HCT116 (cell line): ENCODE results near the gene SCAND1. TPM values are rescaled to one million over a fixed set of nuclear protein-coding genes. Genes with fewer than 3 reads are reported as not detected.
A peak's percentile ranks its signal among the peaks of the same experiment; 100 is the strongest.

Experiments
- ATAC-seq: fragments of 200-7000 bp; cut with Tn5 transposase; 2 replicates; pipeline ENCODE4 v1.9.1; 2020; ENCODE audit warnings: mild to moderate bottlenecking, moderate library complexity
- BruUV-seq: library from RNA; stranded (reverse); fragments of 400-500 nt; replicated peaks from 2 replicates; lab custom pipeline; 2021; lab: Mats Ljungman, UMichigan
- CTCF ChIA-PET: fragments of 300-600 bp; sonication (Branson Sonifier 250); formaldehyde crosslinking; loops from one replicate; lab custom pipeline; 2021; ENCODE audit warnings: antibody characterized with exemption; lab: Charles Lee
- POLR2A ChIA-PET: fragments of 300-600, 350-600 bp; sonication (Branson Sonifier 250); formaldehyde crosslinking; loops from one replicate; lab custom pipeline; 2021; ENCODE audit warnings: antibody characterized with exemption; lab: Charles Lee
- RAD21 ChIA-PET, 2 experiments: fragments of 300-600 bp; sonication (Branson Sonifier 250); formaldehyde crosslinking; loops; one replicate each; lab custom pipeline; 2023; ENCODE audit warnings: low total read pairs in 2 of 2; ENCODE audit not compliant: uncharacterized antibody in 2 of 2, unreplicated experiment in 2 of 2, low non-redundant PET in 1 of 2; lab: Charles Lee
- DNase-seq: peaks from one replicate; pipeline ENCODE4 v3.0.0-alpha.2; 2010; ENCODE audit warnings: low read depth, low spot score
- H2AFZ ChIP-seq: fragments of 200-600 bp; shearing (Covaris generic), sonication (generic); 2 replicates; pipeline ENCODE4 v1.6.1; 2017; ENCODE audit warnings: low read depth, mixed run types, mixed read lengths, antibody characterized with exemption, low read length; ENCODE audit not compliant: poor library complexity, severe bottlenecking
- H3K27ac ChIP-seq: 2 replicates; pipeline ENCODE4 v1.5.1; 2012; ENCODE audit warnings: low read depth, low read length
- H3K27me3 ChIP-seq: fragments of 200-600 bp; sonication (generic); 2 replicates; pipeline ENCODE4 v1.6.1; 2016; ENCODE audit warnings: mixed run types, low read length, mixed read lengths; ENCODE audit not compliant: insufficient read depth
- H3K36me3 ChIP-seq, 2 experiments: fragments of 200-500 bp in 1 of 2; fragments of 200-600 bp in 1 of 2; sonication (Bioruptor generic) in 1 of 2; sonication (generic) in 1 of 2; 2 replicates each; pipeline versions ENCODE4 v1.5.1 to v1.6.1; 2014 to 2016; ENCODE audit warnings: low read length in 2 of 2, inconsistent platforms in 1 of 2, mixed read lengths in 1 of 2, mixed run types in 1 of 2; ENCODE audit not compliant: insufficient read depth in 2 of 2, control insufficient read depth in 1 of 2
- H3K4me1 ChIP-seq, 2 experiments: fragments of 200-600 bp in 1 of 2; sonication (generic) in 1 of 2; 2 replicates each; pipeline versions ENCODE4 v1.5.1 to v1.6.1; 2012 to 2017; ENCODE audit warnings: low read length in 2 of 2, inconsistent platforms in 1 of 2, mild to moderate bottlenecking in 1 of 2, mixed read lengths in 1 of 2, mixed run types in 1 of 2, moderate library complexity in 1 of 2; ENCODE audit not compliant: insufficient read depth in 2 of 2, control insufficient read depth in 1 of 2
- H3K4me2 ChIP-seq: fragments of 200-600 bp; sonication (generic); 2 replicates; pipeline ENCODE4 v1.6.1; 2017; ENCODE audit warnings: mixed run types, low read length, mixed read lengths
- H3K4me3 ChIP-seq, 2 experiments: fragments of 200-600 bp in 1 of 2; sonication (generic) in 1 of 2; replicated peaks in 1 of 2; 2 replicates each; pipeline ENCODE4 v1.5.1; 2011 to 2016; ENCODE audit warnings: low read length in 2 of 2, control low read depth in 1 of 2, low read depth in 1 of 2, mild to moderate bottlenecking in 1 of 2, mixed read lengths in 1 of 2, mixed run types in 1 of 2
- H3K79me2 ChIP-seq: fragments of 200-600 bp; sonication (generic); 2 replicates; pipeline ENCODE4 v1.6.1; 2017; ENCODE audit warnings: mild to moderate bottlenecking, mixed run types, low read length, moderate library complexity, mixed read lengths; ENCODE audit not compliant: insufficient read depth
- H3K9ac ChIP-seq: fragments of 200-600 bp; sonication (generic); 2 replicates; pipeline ENCODE4 v1.6.1; 2016; ENCODE audit warnings: low read length, mixed read lengths
- H3K9me2 ChIP-seq: fragments of 200-600 bp; sonication (generic), shearing (Covaris generic); 2 replicates; pipeline ENCODE4 v1.6.1; 2017; ENCODE audit warnings: mixed run types, mild to moderate bottlenecking, moderate library complexity; ENCODE audit not compliant: insufficient read depth
- H3K9me3 ChIP-seq, 2 experiments: fragments of 200-500 bp in 1 of 2; fragments of 200-600 bp in 1 of 2; sonication (Bioruptor generic) in 1 of 2; sonication (generic) in 1 of 2; 2 replicates each; pipeline ENCODE4 v1.6.1; 2014 to 2017; ENCODE audit warnings: low read length in 2 of 2, mixed read lengths in 2 of 2, inconsistent platforms in 1 of 2, low read depth in 1 of 2, mild to moderate bottlenecking in 1 of 2, mixed run types in 1 of 2, moderate library complexity in 1 of 2; ENCODE audit not compliant: control insufficient read depth in 1 of 2, insufficient read depth in 1 of 2
- H4K20me1 ChIP-seq: fragments of 200-600 bp; sonication (generic), shearing (Covaris generic); 2 replicates; pipeline ENCODE4 v1.6.1; 2017; ENCODE audit warnings: mixed run types, mild to moderate bottlenecking, moderate library complexity; ENCODE audit not compliant: insufficient read depth
- ATF3 ChIP-seq: IDR thresholded peaks from 2 replicates; pipeline ENCODE4 v1.6.1; 2012
- CBX3 ChIP-seq: IDR thresholded peaks from 2 replicates; pipeline ENCODE4 v1.6.1; 2012; ENCODE audit warnings: low read depth
- CEBPB ChIP-seq: IDR thresholded peaks from 2 replicates; pipeline ENCODE4 v1.6.1; 2012; ENCODE audit warnings: low read depth
- CTCF ChIP-seq, 3 experiments: fragments of 200-600 bp in 1 of 3; sonication (generic) in 1 of 3; IDR thresholded peaks in 2 of 3; conservative IDR thresholded peaks in 1 of 3; 2 replicates each; pipeline ENCODE4 v1.5.1; 2012 to 2017; ENCODE audit warnings: low read depth in 2 of 3, low read length in 2 of 3, antibody characterized with exemption in 1 of 3, borderline replicate concordance in 1 of 3, control low read depth in 1 of 3, mild to moderate bottlenecking in 1 of 3, mixed read lengths in 1 of 3, mixed run types in 1 of 3, moderate library complexity in 1 of 3; ENCODE audit not compliant: insufficient read depth in 1 of 3
- EZH2 ChIP-seq: fragments of 200-600 bp; sonication (generic); IDR thresholded peaks from 2 replicates; pipeline ENCODE4 v1.6.1; 2017; ENCODE audit warnings: antibody characterized with exemption, mixed run types
- EZH2phosphoT487 ChIP-seq: fragments of 200-600 bp; IDR thresholded peaks from 2 replicates; pipeline ENCODE4 v1.6.1; 2018; ENCODE audit warnings: antibody characterized with exemption, borderline replicate concordance
- FOSL1 ChIP-seq: IDR thresholded peaks from 2 replicates; pipeline ENCODE4 v1.6.1; 2012; ENCODE audit warnings: low read depth
- JUND ChIP-seq: IDR thresholded peaks from 2 replicates; pipeline ENCODE4 v1.6.1; 2012
- MAX ChIP-seq: IDR thresholded peaks from 2 replicates; pipeline ENCODE4 v1.6.1; 2012
- POLR2A ChIP-seq: IDR thresholded peaks from 2 replicates; pipeline ENCODE4 v1.7.0; 2011; ENCODE audit warnings: borderline replicate concordance; ENCODE audit not compliant: insufficient read depth, insufficient read length; ENCODE audit errors: extremely low read depth
- RAD21 ChIP-seq: IDR thresholded peaks from 2 replicates; pipeline ENCODE4 v1.6.1; 2012; ENCODE audit warnings: low read depth, mild to moderate bottlenecking
- REST ChIP-seq: IDR thresholded peaks from 2 replicates; pipeline ENCODE4 v1.6.1; 2012; ENCODE audit warnings: low read depth
- SIN3A ChIP-seq: IDR thresholded peaks from 2 replicates; pipeline ENCODE4 v1.6.1; 2012; ENCODE audit warnings: low read depth
- SP1 ChIP-seq: IDR thresholded peaks from 2 replicates; pipeline ENCODE4 v1.6.1; 2012; ENCODE audit warnings: low read depth
- SRF ChIP-seq: IDR thresholded peaks from 2 replicates; pipeline ENCODE4 v1.6.1; 2012; ENCODE audit warnings: low read depth
- TCF7L2 ChIP-seq: IDR thresholded peaks from 2 replicates; pipeline ENCODE4 v1.7.0; 2011; ENCODE audit warnings: borderline replicate concordance, inconsistent platforms; ENCODE audit not compliant: insufficient read depth, insufficient read length; ENCODE audit errors: extremely low read depth
- ZBTB33 ChIP-seq: IDR thresholded peaks from 2 replicates; pipeline ENCODE4 v1.6.1; 2011; ENCODE audit warnings: mild to moderate bottlenecking, low read length, moderate library complexity; ENCODE audit not compliant: insufficient replicate concordance; ENCODE audit errors: extremely low read depth
- intact Hi-C: fragments of 100-400 bp; cut with micrococcal nuclease; formaldehyde crosslinking; loops from 2 replicates; pipeline ENCODE4 v1.10.0; 2022
- total RNA-seq: library from RNA; stranded (reverse); gene quantifications from one replicate; pipeline ENCODE4 v1.2.1, GENCODE V29; 2021; ENCODE audit not compliant: unreplicated experiment

The SCAND1 gene
- total RNA-seq, 1 experiment from 2014 or later: 46.2 TPM

- no peak for TF ChIP-seq CEBPB
- TF ChIP-seq CBX3: no peak
- TF ChIP-seq ZBTB33: no peak
- TF ChIP-seq SIN3A: no peak
- TF ChIP-seq JUND: no peak
- no peak for TF ChIP-seq RAD21
- TF ChIP-seq POLR2A: no peak
- no peak for TF ChIP-seq SRF
- no peak for TF ChIP-seq EZH2phosphoT487
- no peak for TF ChIP-seq FOSL1
- no peak for TF ChIP-seq ATF3
- TF ChIP-seq CTCF (IDR thresholded peaks at IDR 0.05 in 2 of 3, conservative IDR thresholded peaks at IDR 0.05 in 1 of 3; ENCODE audit: borderline replicate concordance in 1 of 3, insufficient read depth in 1 of 3, low read depth in 2 of 3, low read length in 2 of 3): no peak
- TF ChIP-seq EZH2: no peak
- TF ChIP-seq TCF7L2: no peak
- TF ChIP-seq MAX: no peak
- TF ChIP-seq SP1: no peak
- no peak for TF ChIP-seq REST
- H3K27me3 ChIP-seq: no peaks in the 10 kb centered on the region
- RAD21 ChIA-PET: no interaction called here
- no TSS peak for BruUV-seq
- CTCF ChIA-PET: interaction anchor here (3.0 kb wide), 1 partner anchor 13 kb away, joined by 13 read pairs; the partner anchor contains the start of gene SCAND1
- H3K36me3 ChIP-seq: no peaks in the 10 kb centered on the region
- H2AFZ ChIP-seq: no peak within 1 kb of the TSS
- no peak within 1 kb of the TSS for H3K4me3 ChIP-seq
- intact Hi-C loops: no loop called here
- H3K9me2 ChIP-seq: no peaks in the 10 kb centered on the region
- H3K4me1 ChIP-seq: peaks cover 0 to 8% of the 10 kb centered on the region in 2 experiments; a peak in 2 of 4 replicates
- H3K9ac ChIP-seq: no peak within 1 kb of the TSS
- ATAC-seq: no peak
- no peaks in the 10 kb centered on the region for H3K9me3 ChIP-seq
- H3K4me2 ChIP-seq: peak within 1 kb of the TSS; percentile 36
- no peak for DNase-seq
- H4K20me1 ChIP-seq: no peaks in the 10 kb centered on the region
- POLR2A ChIA-PET: interaction anchor here (0.6 to 2.2 kb wide), 3 partner anchors 13 to 334 kb away, joined by 3 to 8 read pairs (median 4); partner anchors contain the start of gene SCAND1
- H3K27ac ChIP-seq: no peak within 1 kb of the TSS
- no peaks in the 10 kb centered on the region for H3K79me2 ChIP-seq
These were observed 13.8 kb upstream of the SCAND1 start, which contains the start of gene CNBD2 for GRCh38 chr20:35967979-35968640. TSS of gene CNBD2 (plus strand) at chr20:35968590. CDS start at chr20:35968763, 173 bp downstream.
